ENCODE measurements around the gene TAF5. TPM values are rescaled to one million over a fixed set of nuclear protein-coding genes. Genes with fewer than 3 reads are reported as not detected.
A peak's percentile ranks its signal among the peaks of the same experiment; 100 is the strongest.

TAF5 gene
- total RNA-seq, 1 experiment from 2014 or later = 7.0 TPM

DNA sequence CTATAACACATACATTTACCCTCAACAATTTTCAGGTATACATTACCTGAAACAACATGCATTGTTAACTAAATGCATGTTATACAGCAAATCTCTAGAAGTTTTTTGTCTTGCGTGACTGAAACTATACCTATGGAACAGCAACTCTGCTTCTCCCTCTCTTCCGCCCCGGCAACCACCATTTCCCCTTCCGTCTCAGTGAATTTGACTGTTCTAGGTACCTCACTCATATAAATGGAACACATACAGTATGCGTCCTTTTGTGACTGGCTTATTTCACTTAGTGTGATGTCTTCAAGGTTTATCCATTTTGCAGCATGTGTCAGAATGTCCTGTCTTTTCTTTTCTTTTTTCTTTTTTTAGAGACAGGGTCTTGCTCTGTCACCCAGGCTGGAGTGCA is 61.9 kb downstream of the TAF5 start:
- Histone ChIP-seq H3K36me3 (ENCODE audit: low read depth, low read length) (peaks cover 36% of the 10 kb centered on the region), H4K20me1 (ENCODE audit: low read length) (no peaks in the 10 kb centered on the region), H3F3A (ENCODE audit: low read length, unreplicated experiment) (no peaks in the 10 kb centered on the region), H3K9me2 (replicated peaks; ENCODE audit: low read length) (no peaks in the 10 kb centered on the region), H3K4me2 (ENCODE audit: low read length) (no peak overlapping the region), H3K4me3 (ENCODE audit: low read length) (no peak overlapping the region), H3K27me3 (ENCODE audit: low read length) (no peaks in the 10 kb centered on the region), H3K27ac (ENCODE audit: low read length) (no peak overlapping the region), H2AFZ (ENCODE audit: low read length) (no peak overlapping the region), H3K79me2 (ENCODE audit: low read length) (no peaks in the 10 kb centered on the region), H3K9ac (ENCODE audit: low read length) (no peak overlapping the region), H3K9me3 (ENCODE audit: low read length) (no peaks in the 10 kb centered on the region), H3K4me1 (ENCODE audit: insufficient read depth, low read length) (no peaks in the 10 kb centered on the region)
- intact Hi-C loops (cut with micrococcal nuclease) = loop anchor here (5.0 kb wide), 1 partner anchor 53 kb away; no protein-coding TSS in a partner anchor
- TF ChIP-seq EZH2 (IDR thresholded peaks at IDR 0.05; ENCODE audit: low read length, unreplicated experiment) (no peak), EZH2phosphoT487 (IDR thresholded peaks at IDR 0.05; ENCODE audit: borderline replicate concordance, low read length) (no peak)
- TF ChIP-seq, protein P1, sequence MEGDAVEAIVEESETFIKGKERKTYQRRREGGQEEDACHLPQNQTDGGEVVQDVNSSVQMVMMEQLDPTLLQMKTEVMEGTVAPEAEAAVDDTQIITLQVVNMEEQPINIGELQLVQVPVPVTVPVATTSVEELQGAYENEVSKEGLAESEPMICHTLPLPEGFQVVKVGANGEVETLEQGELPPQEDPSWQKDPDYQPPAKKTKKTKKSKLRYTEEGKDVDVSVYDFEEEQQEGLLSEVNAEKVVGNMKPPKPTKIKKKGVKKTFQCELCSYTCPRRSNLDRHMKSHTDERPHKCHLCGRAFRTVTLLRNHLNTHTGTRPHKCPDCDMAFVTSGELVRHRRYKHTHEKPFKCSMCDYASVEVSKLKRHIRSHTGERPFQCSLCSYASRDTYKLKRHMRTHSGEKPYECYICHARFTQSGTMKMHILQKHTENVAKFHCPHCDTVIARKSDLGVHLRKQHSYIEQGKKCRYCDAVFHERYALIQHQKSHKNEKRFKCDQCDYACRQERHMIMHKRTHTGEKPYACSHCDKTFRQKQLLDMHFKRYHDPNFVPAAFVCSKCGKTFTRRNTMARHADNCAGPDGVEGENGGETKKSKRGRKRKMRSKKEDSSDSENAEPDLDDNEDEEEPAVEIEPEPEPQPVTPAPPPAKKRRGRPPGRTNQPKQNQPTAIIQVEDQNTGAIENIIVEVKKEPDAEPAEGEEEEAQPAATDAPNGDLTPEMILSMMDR (conservative IDR thresholded peaks at IDR 0.05; ENCODE audit: low read depth, low read length) = no peak
- ChIA-PET CTCF (interaction anchor here (0.5 kb wide), 1 partner anchor 16 kb away, joined by 3 read pairs; no protein-coding TSS in a partner anchor), POLR2A (ENCODE audit: unreplicated experiment) (no interaction called here)
- DNase-seq (no peak), ATAC-seq (no peak)
- no TSS peak for BruUV-seq (replicated peaks)

DNA sequence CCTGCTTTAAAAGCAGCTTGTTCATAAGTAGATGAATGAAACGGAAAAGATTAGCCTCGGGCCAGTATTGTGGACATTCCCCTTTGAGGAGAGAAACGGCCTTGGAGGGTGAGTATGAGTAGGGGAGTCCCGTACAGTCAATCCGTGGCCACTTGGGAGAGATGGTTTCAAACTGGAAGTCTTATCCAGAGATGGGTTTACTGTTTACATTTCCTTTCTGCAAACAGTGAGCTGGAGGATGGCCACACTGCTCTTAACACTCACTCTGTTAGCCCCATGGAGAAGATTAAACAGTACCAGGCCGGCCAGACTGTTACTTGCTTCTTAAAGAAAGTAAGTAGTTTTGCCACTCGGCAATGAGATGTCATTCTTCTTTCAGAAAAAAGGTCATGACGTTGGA is 64.1 kb downstream of the TAF5 start:
- ChIA-PET POLR2A (ENCODE audit: unreplicated experiment) (no interaction called here), CTCF (no interaction called here)
- BruUV-seq (replicated peaks) = no TSS peak
- TF ChIP-seq, protein P1 (conservative IDR thresholded peaks at IDR 0.05; ENCODE audit: low read depth, low read length) = no peak
- TF ChIP-seq EZH2phosphoT487 (IDR thresholded peaks at IDR 0.05; ENCODE audit: borderline replicate concordance, low read length) (no peak), EZH2 (IDR thresholded peaks at IDR 0.05; ENCODE audit: low read length, unreplicated experiment) (no peak)
- Histone ChIP-seq H3K4me2 (ENCODE audit: low read length) (no peak overlapping the region), H2AFZ (ENCODE audit: low read length) (no peak overlapping the region), H3K36me3 (ENCODE audit: low read depth, low read length) (peaks cover 30% of the 10 kb centered on the region), H3K79me2 (ENCODE audit: low read length) (no peaks in the 10 kb centered on the region), H3K9me3 (ENCODE audit: low read length) (no peaks in the 10 kb centered on the region), H3K27ac (ENCODE audit: low read length) (no peak overlapping the region), H3K4me1 (ENCODE audit: insufficient read depth, low read length) (no peaks in the 10 kb centered on the region), H4K20me1 (ENCODE audit: low read length) (no peaks in the 10 kb centered on the region), H3K4me3 (ENCODE audit: low read length) (no peak overlapping the region), H3K9ac (ENCODE audit: low read length) (no peak overlapping the region), H3K9me2 (replicated peaks; ENCODE audit: low read length) (no peaks in the 10 kb centered on the region), H3F3A (ENCODE audit: low read length, unreplicated experiment) (no peaks in the 10 kb centered on the region), H3K27me3 (ENCODE audit: low read length) (no peaks in the 10 kb centered on the region)
- intact Hi-C loops (cut with micrococcal nuclease) = loop anchor here (5.0 kb wide), 1 partner anchor 50 kb away; no protein-coding TSS in a partner anchor
- DNase-seq (no peak), ATAC-seq (peak; percentile 68)

DNA sequence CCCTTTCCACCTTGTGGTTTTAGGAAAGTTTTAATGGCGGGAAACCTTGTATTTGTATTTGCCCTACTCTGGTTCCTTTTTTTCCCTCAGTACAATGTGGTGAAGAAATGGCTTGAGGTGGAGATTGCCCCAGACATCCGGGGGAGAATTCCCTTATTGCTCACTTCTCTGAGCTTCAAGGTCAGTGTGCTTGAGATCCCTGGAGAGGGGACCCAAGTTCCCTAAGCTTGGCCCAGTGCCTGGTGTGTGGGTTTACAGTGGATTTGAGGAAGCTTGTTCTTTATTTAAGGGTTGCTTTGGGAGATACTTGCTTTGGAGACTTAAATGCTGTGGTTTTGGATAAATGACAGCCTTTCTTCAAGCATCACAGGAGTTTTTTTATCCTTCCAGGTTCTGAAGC is 66.1 kb downstream of the TAF5 start:
- intact Hi-C loops (cut with micrococcal nuclease) = loop anchor here (5.0 kb wide), 1 partner anchor 48 kb away; no protein-coding TSS in a partner anchor
- Histone ChIP-seq H3F3A (ENCODE audit: low read length, unreplicated experiment) (no peaks in the 10 kb centered on the region), H3K9me2 (replicated peaks; ENCODE audit: low read length) (no peaks in the 10 kb centered on the region), H3K27ac (ENCODE audit: low read length) (no peak overlapping the region), H3K27me3 (ENCODE audit: low read length) (no peaks in the 10 kb centered on the region), H4K20me1 (ENCODE audit: low read length) (no peaks in the 10 kb centered on the region), H3K4me2 (ENCODE audit: low read length) (no peak overlapping the region), H2AFZ (ENCODE audit: low read length) (no peak overlapping the region), H3K36me3 (ENCODE audit: low read depth, low read length) (peaks cover 33% of the 10 kb centered on the region), H3K4me1 (ENCODE audit: insufficient read depth, low read length) (no peaks in the 10 kb centered on the region), H3K9me3 (ENCODE audit: low read length) (no peaks in the 10 kb centered on the region), H3K9ac (ENCODE audit: low read length) (no peak overlapping the region), H3K79me2 (ENCODE audit: low read length) (no peaks in the 10 kb centered on the region), H3K4me3 (ENCODE audit: low read length) (no peak overlapping the region)
- no peak for ATAC-seq
- no peak for DNase-seq
- no TSS peak for BruUV-seq (replicated peaks)
- ChIA-PET CTCF (no interaction called here), POLR2A (ENCODE audit: unreplicated experiment) (no interaction called here)
- TF ChIP-seq, protein P1 (conservative IDR thresholded peaks at IDR 0.05; ENCODE audit: low read depth, low read length) = no peak

Small RNA genes lying within 50 kb of the gene (microRNA-seq; reads per million reads assigned to microRNA genes)
- 2,067 reads per million, percentile 87 among the genes with 10 or more reads in this experiment for gene MIR1307 (ENCODE audit: unreplicated experiment)

Other genes with a start within 250 kb of the TAF5 start
- gene NT5C2, start 174.7 kb upstream of the TAF5 start, total RNA-seq (2014; rRNA removed) = 48.3 and 74.6 TPM in 2 replicates
- not detected in 2 replicates for gene RPEL1, start 122.1 kb upstream of the TAF5 start, total RNA-seq (2014; rRNA removed)
- gene INA, start 90.8 kb upstream of the TAF5 start, total RNA-seq (2014; rRNA removed) = not detected in 2 replicates
- 8.8 and 11.6 TPM in 2 replicates for gene PCGF6, start 16.8 kb upstream of the TAF5 start, total RNA-seq (2014; rRNA removed)
- gene ATP5MK, start 28.5 kb downstream of the TAF5 start, total RNA-seq (2014; rRNA removed) = 66.1 and 111 TPM in 2 replicates
- 41.9 and 50.9 TPM in 2 replicates for gene PDCD11, start 28.6 kb downstream of the TAF5 start, total RNA-seq (2014; rRNA removed)
- 1.3 and 2.0 TPM in 2 replicates for gene CALHM2, start 84.4 kb downstream of the TAF5 start, total RNA-seq (2014; rRNA removed)
- gene CALHM1, start 90.9 kb downstream of the TAF5 start, total RNA-seq (2014; rRNA removed) = not detected in 2 replicates
- 2.3 and 4.1 TPM in 2 replicates for gene CALHM3, start 111.3 kb downstream of the TAF5 start, total RNA-seq (2014; rRNA removed)
- 1.7 and 3.5 TPM in 2 replicates for gene NEURL1, start 125.7 kb downstream of the TAF5 start, total RNA-seq (2014; rRNA removed)

Measured in PC-3 (cell line).